Measurements from ENCODE around the gene SLC5A7. TPM values are rescaled to one million over a fixed set of nuclear protein-coding genes. Genes with fewer than 3 reads are reported as not detected.

Gene SLC5A7
- total and polyA plus RNA-seq, 2 donors (not counting 3 experiments of a cell fraction or from before 2014, with no cell fraction given) = not detected

DNA sequence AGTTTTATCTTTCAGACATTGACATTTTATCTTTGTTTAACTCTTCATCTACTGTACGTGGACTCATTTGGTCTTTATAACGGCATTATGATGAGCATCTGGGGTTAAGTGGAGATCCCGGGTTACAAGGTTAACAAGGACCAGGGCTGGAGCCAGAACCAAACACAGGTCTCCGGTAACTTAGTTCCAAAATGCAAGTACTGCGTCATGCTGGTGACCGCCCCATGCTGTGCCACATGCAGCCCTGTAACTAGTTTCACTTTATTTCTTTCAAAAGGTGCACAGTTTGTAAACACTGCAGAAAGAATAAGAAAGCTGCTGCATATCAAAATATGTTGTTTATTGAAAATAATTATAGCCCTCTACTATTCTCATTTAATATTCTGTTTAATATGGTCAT, 3.1 kb downstream of the SLC5A7 start:
- Histone ChIP-seq H3K4me1 (ENCODE audit: control insufficient read depth, extremely low read depth, insufficient read depth, low read length) (no peaks in the 10 kb centered on the region), H3K4me3 (replicated peaks in 1 of 3; ENCODE audit: insufficient read depth in 1 of 3, low read depth in 1 of 3, low read length in 3 of 3) (no peak overlapping the region), H3K27me3 (ENCODE audit: control insufficient read depth in 2 of 2, insufficient read depth in 2 of 2, low read length in 2 of 2) (no peaks in the 10 kb centered on the region), H3K36me3 (ENCODE audit: control insufficient read depth in 2 of 2, extremely low read depth in 1 of 2, insufficient read depth in 2 of 2, low read length in 2 of 2) (no peaks in the 10 kb centered on the region), H3K4me2 (ENCODE audit: insufficient read depth, low read length) (no peak overlapping the region), H3K9me1 (replicated peaks; ENCODE audit: control insufficient read depth, extremely low read depth, insufficient read depth, low read length) (no peaks in the 10 kb centered on the region), H3K9ac (replicated peaks; ENCODE audit: extremely low read depth, insufficient read depth, low read length) (no peak overlapping the region), H3K27ac (ENCODE audit: insufficient read depth, low read depth, low read length) (no peak overlapping the region), H3K9me3 (replicated peaks; ENCODE audit: control insufficient read depth, insufficient read depth, low read length) (no peaks in the 10 kb centered on the region), H4K20me1 (replicated peaks; ENCODE audit: control insufficient read depth, extremely low read depth, insufficient read depth, low read length) (no peaks in the 10 kb centered on the region), H3K79me2 (ENCODE audit: control insufficient read depth, insufficient read depth, low read length) (no peaks in the 10 kb centered on the region), H2AFZ (ENCODE audit: low read depth, low read length) (no peak overlapping the region)
- dilution Hi-C loops (cut with MboI; ENCODE audit: extremely low pct_ligation_motif_present, low sequenced_read_pairs) (no loop called here), intact Hi-C loops (cut with micrococcal nuclease) (no loop called here)
- ChIA-PET POLR2A (no interaction called here), CTCF (no interaction called here)
- BruUV-seq (replicated peaks) = no TSS peak
- TF ChIP-seq FOS (IDR thresholded peaks at IDR 0.05; ENCODE audit: borderline replicate concordance, insufficient read depth, low read length) (no peak), GATA2 (IDR thresholded peaks at IDR 0.05; ENCODE audit: insufficient read depth, insufficient read length, low read depth, low read length) (no peak), CTCF (IDR thresholded peaks at IDR 0.05; ENCODE audit: extremely low read depth in 1 of 2, insufficient read depth in 1 of 2, low read depth in 1 of 2, low read length in 2 of 2) (no peak), JUN (IDR thresholded peaks at IDR 0.05; ENCODE audit: borderline replicate concordance, insufficient read depth, insufficient read length, low read depth) (no peak)
- FAIRE-seq (no peak), DNase-seq (ENCODE audit: low read depth, low spot score) (no peak)

DNA sequence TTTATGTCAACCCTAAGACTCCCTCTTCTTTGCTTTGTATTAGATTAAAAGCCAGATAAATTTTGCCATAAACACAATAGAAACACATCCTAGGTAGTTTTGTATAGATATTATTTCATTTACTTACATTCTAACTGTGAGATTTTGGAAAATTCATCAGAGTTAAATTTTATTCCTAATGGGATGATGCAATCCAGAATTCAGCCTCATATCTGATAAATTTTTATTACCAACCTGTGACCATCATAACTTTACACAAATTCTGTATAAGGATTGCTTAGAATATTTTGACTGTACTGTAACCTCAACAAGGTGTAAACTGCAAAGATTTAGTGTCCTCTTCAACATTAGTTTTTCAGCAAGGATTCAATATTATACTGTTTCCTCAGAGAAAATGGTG, 4.4 kb downstream of the SLC5A7 start:
- Histone ChIP-seq H3K27me3 (ENCODE audit: control insufficient read depth in 2 of 2, insufficient read depth in 2 of 2, low read length in 2 of 2) (no peaks in the 10 kb centered on the region), H3K4me2 (ENCODE audit: insufficient read depth, low read length) (no peak overlapping the region), H3K4me3 (replicated peaks in 1 of 3; ENCODE audit: insufficient read depth in 1 of 3, low read depth in 1 of 3, low read length in 3 of 3) (no peak overlapping the region), H2AFZ (ENCODE audit: low read depth, low read length) (no peak overlapping the region), H3K9me3 (replicated peaks; ENCODE audit: control insufficient read depth, insufficient read depth, low read length) (no peaks in the 10 kb centered on the region), H3K79me2 (ENCODE audit: control insufficient read depth, insufficient read depth, low read length) (no peaks in the 10 kb centered on the region), H3K36me3 (ENCODE audit: control insufficient read depth in 2 of 2, extremely low read depth in 1 of 2, insufficient read depth in 2 of 2, low read length in 2 of 2) (no peaks in the 10 kb centered on the region), H3K4me1 (ENCODE audit: control insufficient read depth, extremely low read depth, insufficient read depth, low read length) (no peaks in the 10 kb centered on the region), H4K20me1 (replicated peaks; ENCODE audit: control insufficient read depth, extremely low read depth, insufficient read depth, low read length) (no peaks in the 10 kb centered on the region), H3K27ac (ENCODE audit: insufficient read depth, low read depth, low read length) (no peak overlapping the region), H3K9ac (replicated peaks; ENCODE audit: extremely low read depth, insufficient read depth, low read length) (no peak overlapping the region), H3K9me1 (replicated peaks; ENCODE audit: control insufficient read depth, extremely low read depth, insufficient read depth, low read length) (no peaks in the 10 kb centered on the region)
- dilution Hi-C loops (cut with MboI; ENCODE audit: extremely low pct_ligation_motif_present, low sequenced_read_pairs) (no loop called here), intact Hi-C loops (cut with micrococcal nuclease) (no loop called here)
- CTCF ChIA-PET = no interaction called here
- FAIRE-seq (no peak), DNase-seq (ENCODE audit: low read depth, low spot score) (no peak)
- BruUV-seq (replicated peaks) = no TSS peak
- POLR2A ChIA-PET = no interaction called here
- no peak for TF ChIP-seq POLR2AphosphoS5 (IDR thresholded peaks at IDR 0.05; ENCODE audit: insufficient read depth, low read depth, low read length)
- no peak for TF ChIP-seq EZH2 (IDR thresholded peaks at IDR 0.05; ENCODE audit: borderline replicate concordance, low read depth, low read length, severe bottlenecking)
- TF ChIP-seq FOS (IDR thresholded peaks at IDR 0.05; ENCODE audit: borderline replicate concordance, insufficient read depth, low read length) = no peak
- no peak for TF ChIP-seq POLR2A (IDR thresholded peaks at IDR 0.05; ENCODE audit: low read depth, low read length)
- TF ChIP-seq JUN (IDR thresholded peaks at IDR 0.05; ENCODE audit: borderline replicate concordance, insufficient read depth, insufficient read length, low read depth) = no peak
- no peak for TF ChIP-seq CTCF (IDR thresholded peaks at IDR 0.05; ENCODE audit: extremely low read depth in 1 of 2, insufficient read depth in 1 of 2, low read depth in 1 of 2, low read length in 2 of 2)
- no peak for TF ChIP-seq MYC (IDR thresholded peaks at IDR 0.05; ENCODE audit: low read depth, low read length)

Data from endothelial cell of umbilical vein (primary cell).